RCC 7860 (cell line): Measurements from ENCODE around the gene PNCK.
"Not testable (repeated sequence)": the region's sequence is repeated elsewhere in the genome, so short reads cannot be mapped to it uniquely, and the experiment has no call there.

Source experiments
- DNase-seq: peaks from one replicate; pipeline ENCODE4 v3.0.0-alpha.2; 2015; ENCODE audit warnings: low spot score
- FAIRE-seq: peaks from 2 replicates; lab custom pipeline; 2012; peaks lifted over from hg19 to GRCh38; lab: Jason Lieb, UNC

The PNCK gene

GRCh38 chrX:153687121-153688039 is 13.8 kb upstream of the PNCK start, which contains the start of gene SLC6A8:
TSS of gene SLC6A8 (plus strand) at chrX:153687926. CDS start at chrX:153688575, 649 bp downstream.
- DNase-seq (peak; percentile 56), FAIRE-seq (no peak)

GRCh38 chrX:153686711-153687110 is 13.1 kb upstream of the PNCK start:
- DNase-seq (no peak), FAIRE-seq (no peak)

- no peak for DNase-seq
Observed at GRCh38 chrX:153685751-153686696, 12.4 kb upstream of the PNCK start.

GRCh38 chrX:153685156-153685536 is 11.5 kb upstream of the PNCK start:
- no peak for FAIRE-seq
- no peak for DNase-seq

More at GRCh38 chrX:153685751-153686696, 12.4 kb upstream of the PNCK start:
- no peak for FAIRE-seq

- DNase-seq (no peak), FAIRE-seq (no peak)
Observed at GRCh38 chrX:153684467-153685155, 11.0 kb upstream of the PNCK start.

- not testable (repeated sequence) for DNase-seq, FAIRE-seq
Observed at GRCh38 chrX:153683486-153683885, 9.9 kb upstream of the PNCK start.

GRCh38 chrX:153681175-153681574 is 7.6 kb upstream of the PNCK start:
- DNase-seq = no peak
- FAIRE-seq = no peak

- no peak for DNase-seq
- FAIRE-seq = no peak
Observed at GRCh38 chrX:153674219-153674851, 722 bp upstream of the PNCK start.

- no peak for FAIRE-seq
- no peak for DNase-seq
Observed at GRCh38 chrX:153672531-153673427, 834 bp downstream of the PNCK start.

- no peak for DNase-seq
- no peak for FAIRE-seq
Observed at GRCh38 chrX:153671589-153672530, 1.8 kb downstream of the PNCK start.

GRCh38 chrX:153670748-153671588 is 2.6 kb downstream of the PNCK start:
- FAIRE-seq = no peak
- no peak for DNase-seq

GRCh38 chrX:153669901-153670731 is 3.5 kb downstream of the PNCK start:
- DNase-seq = no peak
- FAIRE-seq = no peak

GRCh38 chrX:153669174-153669890 is 4.3 kb downstream of the PNCK start:
- DNase-seq = no peak
- FAIRE-seq = no peak

GRCh38 chrX:153668423-153669173 is 5.0 kb downstream of the PNCK start:
- no peak for FAIRE-seq
- no peak for DNase-seq

GRCh38 chrX:153667956-153668396 is 5.6 kb downstream of the PNCK start:
- DNase-seq (peak; percentile 51), FAIRE-seq (no peak)
